Measurements from ENCODE around the gene ZDHHC11B.
"Not testable (repeated sequence)": the region's sequence is repeated elsewhere in the genome, so short reads cannot be mapped to it uniquely, and the experiment has no call there.

The ZDHHC11B gene

GRCh38 chr5:749101-749670 is 35.3 kb downstream of the ZDHHC11B start:
- no peak overlapping the region for H3K4me3 ChIP-seq (ENCODE audit: low read depth, low read length)
- no peak for TF ChIP-seq CTCF (IDR thresholded peaks at IDR 0.05; ENCODE audit: control insufficient read depth, extremely low read depth, insufficient read depth)
- no peak for DNase-seq (ENCODE audit: low read depth)

- H3K4me3 ChIP-seq (ENCODE audit: low read depth, low read length); DNase-seq (ENCODE audit: low read depth): not testable (repeated sequence)
Observed at GRCh38 chr5:748011-748980, 36.2 kb downstream of the ZDHHC11B start.

- H3K4me3 ChIP-seq (ENCODE audit: low read depth, low read length); DNase-seq (ENCODE audit: low read depth): not testable (repeated sequence)
Observed at GRCh38 chr5:747303-747844, 37.2 kb downstream of the ZDHHC11B start.

GRCh38 chr5:746258-746761 is 38.2 kb downstream of the ZDHHC11B start:
- H3K4me3 ChIP-seq (ENCODE audit: low read depth, low read length), result no peak overlapping the region
- DNase-seq (ENCODE audit: low read depth), result no peak
- TF ChIP-seq CTCF (IDR thresholded peaks at IDR 0.05; ENCODE audit: control insufficient read depth, extremely low read depth, insufficient read depth), result no peak

GRCh38 chr5:745272-746142 is 39.0 kb downstream of the ZDHHC11B start:
- not testable (repeated sequence) for DNase-seq (ENCODE audit: low read depth); H3K4me3 ChIP-seq (ENCODE audit: low read depth, low read length)

- DNase-seq (ENCODE audit: low read depth); H3K4me3 ChIP-seq (ENCODE audit: low read depth, low read length): not testable (repeated sequence)
Observed at GRCh38 chr5:743696-744404, 40.7 kb downstream of the ZDHHC11B start.

GRCh38 chr5:742276-742675 is 42.3 kb downstream of the ZDHHC11B start:
- not testable (repeated sequence) for H3K4me3 ChIP-seq (ENCODE audit: low read depth, low read length); DNase-seq (ENCODE audit: low read depth)

GRCh38 chr5:734145-734544 is 50.4 kb downstream of the ZDHHC11B start:
- H3K4me3 ChIP-seq (ENCODE audit: low read depth, low read length); DNase-seq (ENCODE audit: low read depth): not testable (repeated sequence)

- DNase-seq (ENCODE audit: low read depth); H3K4me3 ChIP-seq (ENCODE audit: low read depth, low read length): not testable (repeated sequence)
Observed at GRCh38 chr5:732754-733454, 51.6 kb downstream of the ZDHHC11B start.

GRCh38 chr5:729225-729624 is 55.3 kb downstream of the ZDHHC11B start:
- H3K4me3 ChIP-seq (ENCODE audit: low read depth, low read length); DNase-seq (ENCODE audit: low read depth): not testable (repeated sequence)

- not testable (repeated sequence) for DNase-seq (ENCODE audit: low read depth); H3K4me3 ChIP-seq (ENCODE audit: low read depth, low read length)
Observed at GRCh38 chr5:727087-727486, 57.4 kb downstream of the ZDHHC11B start.

- DNase-seq (ENCODE audit: low read depth); H3K4me3 ChIP-seq (ENCODE audit: low read depth, low read length): not testable (repeated sequence)
Observed at GRCh38 chr5:723865-724264, 60.7 kb downstream of the ZDHHC11B start.

- H3K4me3 ChIP-seq (ENCODE audit: low read depth, low read length); DNase-seq (ENCODE audit: low read depth): not testable (repeated sequence)
Observed at GRCh38 chr5:723309-723708, 61.2 kb downstream of the ZDHHC11B start.

GRCh38 chr5:719379-719778 is 65.2 kb downstream of the ZDHHC11B start:
- DNase-seq (ENCODE audit: low read depth); H3K4me3 ChIP-seq (ENCODE audit: low read depth, low read length): not testable (repeated sequence)

Data from LNCaP clone FGC (cell line).